OCI-LY3 (cell line): ENCODE measurements around the gene RILPL1.

Source experiments
- H2AFZ ChIP-seq: fragments of 200-600, 300-600 bp; shearing (Covaris generic); 2 replicates; pipeline ENCODE4 v1.6.0; 2014; ENCODE audit warnings: antibody characterized with exemption, low read depth, low read length
- H3K27ac ChIP-seq: fragments of 200-600, 300-600 bp; sonication (generic); 2 replicates; pipeline ENCODE4 v1.5.1; 2014; ENCODE audit warnings: mild to moderate bottlenecking, low read length, moderate library complexity, mixed read lengths
- H3K27me3 ChIP-seq: fragments of 200-600, 300-600 bp; sonication (generic); 2 replicates; pipeline ENCODE4 v1.6.1; 2014; ENCODE audit warnings: low read depth, low read length, mixed read lengths
- H3K36me3 ChIP-seq: fragments of 200-600, 300-600 bp; sonication (generic); replicated peaks from 2 replicates; pipeline ENCODE3; 2014; ENCODE audit warnings: low read depth, low read length, mixed read lengths
- H3K4me1 ChIP-seq: fragments of 300-600, 200-600 bp; sonication (generic); 2 replicates; pipeline ENCODE4 v1.6.1; 2014; ENCODE audit warnings: low read length, mixed read lengths
- H3K4me2 ChIP-seq: fragments of 200-600, 300-600 bp; sonication (generic); 2 replicates; pipeline ENCODE4 v1.6.1; 2014; ENCODE audit warnings: low read length, mixed read lengths
- H3K4me3 ChIP-seq: fragments of 300-600, 200-600 bp; sonication (generic); 2 replicates; pipeline ENCODE4 v1.5.1; 2014; ENCODE audit warnings: antibody characterized with exemption, mild to moderate bottlenecking, low read length, moderate library complexity
- H3K79me2 ChIP-seq: fragments of 300-600, 200-600 bp; shearing (Covaris generic); 2 replicates; pipeline ENCODE4 v1.6.1; 2014; ENCODE audit warnings: mild to moderate bottlenecking, low read length, mixed read lengths
- H3K9ac ChIP-seq: fragments of 300-600, 200-600 bp; shearing (Covaris generic); 2 replicates; pipeline ENCODE4 v1.6.0; 2014; ENCODE audit warnings: mild to moderate bottlenecking, low read length, moderate library complexity
- H3K9me3 ChIP-seq: fragments of 200-600, 300-600 bp; shearing (Covaris generic); 2 replicates; pipeline ENCODE4 v1.6.1; 2014; ENCODE audit warnings: low read length, mixed read lengths; ENCODE audit not compliant: insufficient read depth
- H4K20me1 ChIP-seq: fragments of 200-600, 300-600 bp; sonication (generic); 2 replicates; pipeline ENCODE4 v1.6.1; 2016; ENCODE audit warnings: low read length, mixed read lengths; ENCODE audit not compliant: insufficient read depth
- EZH2phosphoT487 ChIP-seq: fragments of 200-600 bp; shearing (Covaris generic); IDR thresholded peaks from 2 replicates; pipeline ENCODE4 v1.6.1; 2018; ENCODE audit warnings: antibody characterized with exemption, mixed run types, low read depth
- TF ChIP-seq, protein P1 (sequence below): fragments of 200-600, 300-600 bp; sonication (generic); IDR thresholded peaks from 2 replicates; pipeline ENCODE4 v1.5.1; 2014; ENCODE audit warnings: antibody characterized with exemption, low read length, low read depth

RILPL1 gene

DNA sequence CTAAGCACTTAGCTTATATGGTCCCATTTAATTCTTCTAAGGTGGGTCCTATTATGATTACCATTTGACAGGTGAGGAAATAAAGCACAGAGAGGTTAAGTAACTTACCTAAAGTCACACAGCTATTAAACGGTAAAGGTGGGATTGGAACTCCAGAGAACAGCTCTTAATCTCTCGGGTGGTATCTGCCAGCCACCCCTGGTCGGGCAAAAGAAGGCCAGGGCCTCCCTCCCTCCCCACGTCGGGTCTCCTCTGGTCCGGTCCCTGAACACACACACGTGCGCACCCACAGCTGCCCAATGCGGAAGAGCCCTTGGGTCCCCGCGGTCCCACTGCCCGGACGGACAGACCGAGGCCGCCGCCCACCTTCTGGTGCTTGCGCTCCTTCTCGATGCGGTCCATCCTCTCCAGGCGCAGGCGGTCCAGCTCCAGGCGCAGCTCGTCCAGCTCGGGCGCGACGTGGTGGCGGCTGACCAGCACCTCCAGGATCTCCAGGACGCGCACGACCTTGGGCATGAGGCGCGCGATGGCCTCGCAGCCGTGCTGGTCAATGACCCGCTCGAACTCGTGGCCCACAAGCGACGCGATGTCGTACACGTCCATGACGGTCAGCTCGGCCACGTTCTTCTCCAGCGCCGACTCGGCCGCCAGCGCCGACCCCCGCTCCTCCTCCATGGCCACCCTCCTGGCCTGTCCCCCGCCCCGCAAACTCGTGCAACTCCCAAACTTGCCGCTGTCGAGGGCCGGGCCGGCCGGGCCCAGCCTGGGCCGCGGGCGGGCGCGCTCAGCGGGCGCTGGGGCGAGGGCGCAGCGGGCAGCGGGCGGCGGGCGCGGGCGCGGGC is 490 bp downstream of the RILPL1 start:
- H4K20me1 ChIP-seq = peaks cover 4% of the 10 kb centered on the region; the same call in 1 of the 2 replicates
- no peak overlapping the region for H2AFZ ChIP-seq
- H3K4me3 ChIP-seq = peak overlapping the region; percentile 73
- H3K27ac ChIP-seq = no peak overlapping the region
- no peaks in the 10 kb centered on the region for H3K79me2 ChIP-seq
- no peak for TF ChIP-seq EZH2phosphoT487
- TF ChIP-seq, protein P1, sequence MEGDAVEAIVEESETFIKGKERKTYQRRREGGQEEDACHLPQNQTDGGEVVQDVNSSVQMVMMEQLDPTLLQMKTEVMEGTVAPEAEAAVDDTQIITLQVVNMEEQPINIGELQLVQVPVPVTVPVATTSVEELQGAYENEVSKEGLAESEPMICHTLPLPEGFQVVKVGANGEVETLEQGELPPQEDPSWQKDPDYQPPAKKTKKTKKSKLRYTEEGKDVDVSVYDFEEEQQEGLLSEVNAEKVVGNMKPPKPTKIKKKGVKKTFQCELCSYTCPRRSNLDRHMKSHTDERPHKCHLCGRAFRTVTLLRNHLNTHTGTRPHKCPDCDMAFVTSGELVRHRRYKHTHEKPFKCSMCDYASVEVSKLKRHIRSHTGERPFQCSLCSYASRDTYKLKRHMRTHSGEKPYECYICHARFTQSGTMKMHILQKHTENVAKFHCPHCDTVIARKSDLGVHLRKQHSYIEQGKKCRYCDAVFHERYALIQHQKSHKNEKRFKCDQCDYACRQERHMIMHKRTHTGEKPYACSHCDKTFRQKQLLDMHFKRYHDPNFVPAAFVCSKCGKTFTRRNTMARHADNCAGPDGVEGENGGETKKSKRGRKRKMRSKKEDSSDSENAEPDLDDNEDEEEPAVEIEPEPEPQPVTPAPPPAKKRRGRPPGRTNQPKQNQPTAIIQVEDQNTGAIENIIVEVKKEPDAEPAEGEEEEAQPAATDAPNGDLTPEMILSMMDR = no peak
- no peaks in the 10 kb centered on the region for H3K36me3 ChIP-seq
- no peak overlapping the region for H3K9ac ChIP-seq
- H3K27me3 ChIP-seq = peaks cover 32% of the 10 kb centered on the region
- H3K4me2 ChIP-seq = peak overlapping the region; percentile 67
- peaks cover 21% of the 10 kb centered on the region for H3K4me1 ChIP-seq
- no peaks in the 10 kb centered on the region for H3K9me3 ChIP-seq

DNA sequence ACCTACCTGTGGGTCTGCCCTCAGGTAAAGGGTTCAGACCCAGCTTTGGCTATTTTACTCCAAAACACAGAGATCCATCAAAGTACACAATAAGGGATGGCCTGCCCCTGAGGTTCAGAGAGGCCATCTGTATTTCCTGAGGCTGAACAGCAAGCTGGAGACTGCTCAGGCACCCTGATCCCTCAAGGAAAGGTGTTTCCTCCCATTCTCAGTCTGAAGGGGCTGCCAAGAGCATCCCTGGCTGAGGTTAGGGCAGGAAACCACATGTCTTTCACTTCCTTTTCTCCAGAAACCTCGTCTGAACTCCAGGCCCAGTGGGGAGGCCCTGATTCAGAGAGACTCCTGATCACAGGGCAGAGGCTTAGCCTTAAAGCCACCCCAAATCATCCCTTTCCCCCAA is 1.5 kb downstream of the RILPL1 start:
- H3K79me2 ChIP-seq = no peaks in the 10 kb centered on the region
- peaks cover 4% of the 10 kb centered on the region; the same call in 1 of the 2 replicates for H4K20me1 ChIP-seq
- no peak overlapping the region for H3K27ac ChIP-seq
- no peak overlapping the region for H2AFZ ChIP-seq
- no peak overlapping the region for H3K9ac ChIP-seq
- peak overlapping the region; percentile 67 for H3K4me2 ChIP-seq
- peaks cover 21% of the 10 kb centered on the region for H3K4me1 ChIP-seq
- no peaks in the 10 kb centered on the region for H3K36me3 ChIP-seq
- H3K9me3 ChIP-seq = no peaks in the 10 kb centered on the region
- H3K4me3 ChIP-seq = peak overlapping the region; percentile 31
- TF ChIP-seq EZH2phosphoT487 = no peak
- TF ChIP-seq, protein P1 = no peak
- peaks cover 38% of the 10 kb centered on the region for H3K27me3 ChIP-seq

DNA sequence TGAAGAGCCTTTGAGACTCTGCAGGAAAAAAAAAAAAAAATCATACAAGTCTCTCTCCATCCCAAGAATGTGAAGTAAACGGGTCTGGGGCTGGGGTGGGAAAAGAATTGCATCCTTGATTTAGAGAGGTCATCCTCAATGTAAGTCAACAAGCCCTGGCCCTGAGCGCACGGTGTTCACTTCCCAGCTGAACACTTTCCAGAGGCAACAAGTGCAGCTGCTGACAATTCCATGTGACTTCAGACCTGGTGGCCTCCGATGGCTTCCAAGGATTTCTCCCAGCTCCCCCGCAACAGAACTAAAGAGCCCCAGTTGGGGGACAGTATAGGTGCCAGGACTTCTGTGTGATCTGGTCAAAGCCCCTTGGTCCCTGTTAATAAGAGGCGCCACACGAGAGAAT is 2.4 kb downstream of the RILPL1 start:
- Histone ChIP-seq H3K4me3 (no peak overlapping the region), H3K27me3 (peaks cover 44% of the 10 kb centered on the region), H2AFZ (no peak overlapping the region), H3K27ac (no peak overlapping the region), H3K4me1 (peaks cover 21% of the 10 kb centered on the region), H3K4me2 (no peak overlapping the region), H3K9me3 (no peaks in the 10 kb centered on the region), H3K9ac (no peak overlapping the region), H4K20me1 (peaks cover 4% of the 10 kb centered on the region; the same call in 1 of the 2 replicates), H3K36me3 (no peaks in the 10 kb centered on the region), H3K79me2 (no peaks in the 10 kb centered on the region)
- TF ChIP-seq, protein P1 = no peak
- TF ChIP-seq EZH2phosphoT487 = no peak

DNA sequence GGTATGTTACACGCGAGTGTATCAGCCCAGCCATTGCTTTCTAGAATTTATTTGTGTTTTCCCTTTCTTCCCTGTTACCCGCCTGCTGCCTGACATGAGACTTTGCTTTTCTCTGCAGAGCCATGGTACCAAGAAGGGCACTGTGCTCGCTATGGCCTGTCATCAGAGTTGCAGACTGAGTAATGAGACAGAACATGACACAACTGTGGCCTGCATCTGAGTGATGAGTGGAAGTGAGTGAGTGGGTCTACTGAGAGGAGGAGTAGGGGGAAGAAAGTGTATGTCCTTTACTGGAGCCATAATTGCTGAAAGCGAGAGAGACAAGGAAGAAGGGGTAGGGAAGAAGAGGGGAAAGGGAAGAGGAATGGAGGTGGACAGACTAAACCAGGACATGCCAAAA is 2.9 kb downstream of the RILPL1 start:
- Histone ChIP-seq H3K9ac (no peak overlapping the region), H3K27ac (no peak overlapping the region), H3K4me3 (no peak overlapping the region), H3K9me3 (no peaks in the 10 kb centered on the region), H3K36me3 (no peaks in the 10 kb centered on the region), H3K4me1 (peaks cover 21% of the 10 kb centered on the region), H4K20me1 (peaks cover 4% of the 10 kb centered on the region; the same call in 1 of the 2 replicates), H3K4me2 (no peak overlapping the region), H3K79me2 (no peaks in the 10 kb centered on the region), H2AFZ (no peak overlapping the region), H3K27me3 (peaks cover 44% of the 10 kb centered on the region)
- no peak for TF ChIP-seq EZH2phosphoT487
- TF ChIP-seq, protein P1 = no peak
